Measurements from ENCODE around the gene TGFB3. TPM values are rescaled to one million over a fixed set of nuclear protein-coding genes. Genes with fewer than 3 reads are reported as not detected.

The TGFB3 gene
- total and polyA plus RNA-seq, 2 donors from 2014 or later: 5.2 to 39.5 TPM

GRCh38 chr14:75972801-75973421, 8.9 kb downstream of the TGFB3 start:
- intact Hi-C loops (cut with DNase I): no loop called here
- Histone ChIP-seq H3K27ac (ENCODE audit: low read depth in 2 of 2, low read length in 2 of 2) (no peak overlapping the region), H3K9me3 (ENCODE audit: control insufficient read depth in 2 of 3, insufficient read depth in 1 of 3, low read length in 3 of 3) (no peaks in the 10 kb centered on the region), H3K27me3 (ENCODE audit: control insufficient read depth, insufficient read depth, low read length) (no peaks in the 10 kb centered on the region), H3K4me1 (ENCODE audit: control insufficient read depth in 2 of 3, insufficient read depth in 2 of 3, low read depth in 1 of 3, low read length in 3 of 3) (no peaks in the 10 kb centered on the region), H3K9ac (ENCODE audit: low read length in 3 of 3) (no peak overlapping the region), H3K4me3 (ENCODE audit: low read length in 3 of 3) (no peak overlapping the region), H3K36me3 (ENCODE audit: control insufficient read depth in 2 of 3, insufficient read depth in 3 of 3, low read length in 3 of 3) (no peaks in the 10 kb centered on the region)
- DNase-seq (no peak), FAIRE-seq (no peak)
- no peak for TF ChIP-seq CTCF (IDR thresholded peaks at IDR 0.05; ENCODE audit: borderline replicate concordance, extremely low read depth, insufficient read depth)

- no peak for TF ChIP-seq CTCF (IDR thresholded peaks at IDR 0.05; ENCODE audit: borderline replicate concordance, extremely low read depth, insufficient read depth)
- FAIRE-seq (no peak), DNase-seq (no peak)
- intact Hi-C loops (cut with DNase I): no loop called here
- H3K4me3 ChIP-seq (ENCODE audit: low read length in 3 of 3): no peak overlapping the region
- no peaks in the 10 kb centered on the region for H3K36me3 ChIP-seq (ENCODE audit: control insufficient read depth in 2 of 3, insufficient read depth in 3 of 3, low read length in 3 of 3)
- H3K4me1 ChIP-seq (ENCODE audit: control insufficient read depth in 2 of 3, insufficient read depth in 2 of 3, low read depth in 1 of 3, low read length in 3 of 3): no peaks in the 10 kb centered on the region
- no peak overlapping the region for H3K9ac ChIP-seq (ENCODE audit: low read length in 3 of 3)
- H3K27ac ChIP-seq (ENCODE audit: low read depth in 2 of 2, low read length in 2 of 2): no peak overlapping the region
- no peaks in the 10 kb centered on the region for H3K9me3 ChIP-seq (ENCODE audit: control insufficient read depth in 2 of 3, insufficient read depth in 1 of 3, low read length in 3 of 3)
- H3K27me3 ChIP-seq (ENCODE audit: control insufficient read depth, insufficient read depth, low read length): no peaks in the 10 kb centered on the region
These were observed 10.3 kb downstream of the TGFB3 start for GRCh38 chr14:75971509-75971908.

GRCh38 chr14:75970989-75971388, 10.8 kb downstream of the TGFB3 start:
- no peak for FAIRE-seq
- H3K4me1 ChIP-seq (ENCODE audit: control insufficient read depth in 2 of 3, insufficient read depth in 2 of 3, low read depth in 1 of 3, low read length in 3 of 3): no peaks in the 10 kb centered on the region
- no peaks in the 10 kb centered on the region for H3K36me3 ChIP-seq (ENCODE audit: control insufficient read depth in 2 of 3, insufficient read depth in 3 of 3, low read length in 3 of 3)
- intact Hi-C loops (cut with DNase I): no loop called here
- no peaks in the 10 kb centered on the region for H3K9me3 ChIP-seq (ENCODE audit: control insufficient read depth in 2 of 3, insufficient read depth in 1 of 3, low read length in 3 of 3)
- no peak for TF ChIP-seq CTCF (IDR thresholded peaks at IDR 0.05; ENCODE audit: borderline replicate concordance, extremely low read depth, insufficient read depth)
- DNase-seq: no peak
- H3K27ac ChIP-seq (ENCODE audit: low read depth in 2 of 2, low read length in 2 of 2): no peak overlapping the region
- no peak overlapping the region for H3K9ac ChIP-seq (ENCODE audit: low read length in 3 of 3)
- H3K27me3 ChIP-seq (ENCODE audit: control insufficient read depth, insufficient read depth, low read length): no peaks in the 10 kb centered on the region
- no peak overlapping the region for H3K4me3 ChIP-seq (ENCODE audit: low read length in 3 of 3)

GRCh38 chr14:75969891-75970290, 11.9 kb downstream of the TGFB3 start:
- peaks cover 0 to 4% (median 2%) of the 10 kb centered on the region in 3 donors for H3K36me3 ChIP-seq (ENCODE audit: control insufficient read depth in 2 of 3, insufficient read depth in 3 of 3, low read length in 3 of 3)
- FAIRE-seq: no peak
- no peak for TF ChIP-seq CTCF (IDR thresholded peaks at IDR 0.05; ENCODE audit: borderline replicate concordance, extremely low read depth, insufficient read depth)
- no peaks in the 10 kb centered on the region for H3K27me3 ChIP-seq (ENCODE audit: control insufficient read depth, insufficient read depth, low read length)
- intact Hi-C loops (cut with DNase I): no loop called here
- no peak for DNase-seq
- H3K27ac ChIP-seq (ENCODE audit: low read depth in 2 of 2, low read length in 2 of 2): no peak overlapping the region
- no peaks in the 10 kb centered on the region for H3K9me3 ChIP-seq (ENCODE audit: control insufficient read depth in 2 of 3, insufficient read depth in 1 of 3, low read length in 3 of 3)
- no peaks in the 10 kb centered on the region for H3K4me1 ChIP-seq (ENCODE audit: control insufficient read depth in 2 of 3, insufficient read depth in 2 of 3, low read depth in 1 of 3, low read length in 3 of 3)
- H3K4me3 ChIP-seq (ENCODE audit: low read length in 3 of 3): no peak overlapping the region
- H3K9ac ChIP-seq (ENCODE audit: low read length in 3 of 3): no peak overlapping the region

All from kidney (tissue), 14 donors.